ENCODE measurements around the gene STXBP5. TPM values are rescaled to one million over a fixed set of nuclear protein-coding genes. Genes with fewer than 3 reads are reported as not detected.

The STXBP5 gene
- total and polyA plus RNA-seq, 2 of the 4 experiments (the other 2 are of a cell fraction), result 13.2 to 46.4 TPM

- Histone ChIP-seq H4K8ac (ENCODE audit: low read depth in 2 of 2, low read length in 2 of 2) (no peak overlapping the region), H3K56ac (ENCODE audit: extremely low read depth, insufficient read depth, low read length) (no peak overlapping the region), H3K23ac (ENCODE audit: low read depth, low read length) (no peak overlapping the region), H4K5ac (ENCODE audit: low read depth, low read length) (no peak overlapping the region), H2AFZ (replicated peaks; ENCODE audit: low read length, poor library complexity) (no peak overlapping the region), H3K27me3 (ENCODE audit: control insufficient read depth, insufficient read depth, low read length) (no peaks in the 10 kb centered on the region), H3K4ac (ENCODE audit: low read depth, low read length) (no peak overlapping the region), H2BK5ac (ENCODE audit: low read depth, low read length, poor library complexity, severe bottlenecking) (no peak overlapping the region), H3K14ac (replicated peaks; ENCODE audit: low read depth, low read length) (no peak overlapping the region), H2AK9ac (replicated peaks; ENCODE audit: low read depth, low read length, poor library complexity) (no peak overlapping the region), H4K91ac (ENCODE audit: insufficient read depth, low read depth, low read length) (no peak overlapping the region), H2BK120ac (ENCODE audit: low read depth, low read length) (no peak overlapping the region), H3K4me2 (ENCODE audit: low read depth, low read length) (peak overlapping the region; percentile 38; the same call in 1 of the 2 replicates), H3K9me3 (ENCODE audit: control insufficient read depth, insufficient read depth, low read length) (no peaks in the 10 kb centered on the region), H2AK5ac (ENCODE audit: low read depth, low read length) (no peak overlapping the region), H2BK20ac (ENCODE audit: low read depth, low read length) (no peak overlapping the region), H3K79me1 (ENCODE audit: low read depth in 1 of 2, low read length in 2 of 2) (peaks cover 10 to 30% of the 10 kb centered on the region in 2 experiments; a peak in 3 of 4 replicates), H2BK15ac (ENCODE audit: low read depth, low read length) (no peak overlapping the region), H3K9ac (ENCODE audit: low read depth, low read length) (no peak overlapping the region), H3K9me1 (ENCODE audit: insufficient read depth, low read length) (peaks cover 2% of the 10 kb centered on the region; the same call in 1 of the 2 replicates), H3K4me1 (ENCODE audit: control insufficient read depth, insufficient read depth, low read length) (peaks cover 2% of the 10 kb centered on the region; the same call in 1 of the 2 replicates), H3K18ac (ENCODE audit: low read depth, low read length) (no peak overlapping the region), H3K36me3 (ENCODE audit: control insufficient read depth, insufficient read depth, low read length) (peaks cover 3% of the 10 kb centered on the region; the same call in 1 of the 2 replicates), H3K27ac (ENCODE audit: insufficient read depth, low read length) (no peak overlapping the region), H4K20me1 (ENCODE audit: insufficient read depth, low read length) (peaks cover 7% of the 10 kb centered on the region; the same call in 1 of the 2 replicates), H3K4me3 (ENCODE audit: insufficient read depth, low read depth, low read length) (no peak overlapping the region)
- intact Hi-C loops (cut with micrococcal nuclease) (loop anchor here (10.0 kb wide), 1 partner anchor 213 kb away; no protein-coding TSS in a partner anchor), in situ Hi-C loops (cut with MboI; ENCODE audit: low sequenced_read_pairs) (loop anchor here (25.0 kb wide), 1 partner anchor 296 kb away; no protein-coding TSS in a partner anchor), dilution Hi-C loops (cut with HindIII; ENCODE audit: low sequenced_read_pairs, unreplicated experiment) (no loop called here)
- ChIA-PET POLR2A (ENCODE audit: unreplicated experiment) (no interaction called here), CTCF (interaction anchor here (0.6 kb wide), 2 partner anchors 65 to 72 kb away, joined by 3 to 6 read pairs; no protein-coding TSS in a partner anchor)
- no CpG with 5 or more reads among the region's 4 CpGs for WGBS, 2 experiments (ENCODE audit: extremely low coverage in 2 of 2, insufficient read length in 1 of 2)
- DNase-seq (peak; percentile 28), ATAC-seq (ENCODE audit: low read depth) (no peak)
- TF ChIP-seq POLR2A (IDR thresholded peaks at IDR 0.05; ENCODE audit: low read depth, low read length), result no peak
- TF ChIP-seq CEBPB (IDR thresholded peaks at IDR 0.05; ENCODE audit: low read depth, low read length), result no peak
- BruUV-seq (replicated peaks), result no TSS peak
Observed at GRCh38 chr6:147207837-147208754, 3.9 kb downstream of the STXBP5 start.

Measured in IMR-90 (cell line).